ENCODE measurements around the gene FGD6. TPM values are rescaled to one million over a fixed set of nuclear protein-coding genes. Genes with fewer than 3 reads are reported as not detected.

The FGD6 gene
- total and polyA plus RNA-seq, 2 experiments from 2014 or later, result 12.9 to 32.4 TPM

GRCh38 chr12:95259368-95259767 is 42.1 kb upstream of the FGD6 start:
- Mint-ChIP-seq H3K9me3 (no peaks in the 10 kb centered on the region), H3K4me1 (peaks cover 28% of the 10 kb centered on the region), H3K4me3 (no peak overlapping the region), H3K36me3 (ENCODE audit: low read depth) (peaks cover 34% of the 10 kb centered on the region), H3K27ac (no peak overlapping the region), H3K27me3 (ENCODE audit: insufficient read depth, low read depth, poor library complexity) (peaks cover 6% of the 10 kb centered on the region)
- Histone ChIP-seq H3K27me3 (ENCODE audit: insufficient read depth) (no peaks in the 10 kb centered on the region), H2AFZ (no peak overlapping the region), H3K4me1 (ENCODE audit: insufficient read depth) (peaks cover 9% of the 10 kb centered on the region), H3K4me2 (no peak overlapping the region), H3K9me2 (ENCODE audit: insufficient read depth) (no peaks in the 10 kb centered on the region), H3K4me3 (no peak overlapping the region), H3K79me2 (replicated peaks; ENCODE audit: insufficient read depth) (no peaks in the 10 kb centered on the region; the same call in none of the 2 replicates), H4K20me1 (replicated peaks; ENCODE audit: insufficient read depth) (no peaks in the 10 kb centered on the region; the same call in 1 of the 2 replicates), H3K27ac (ENCODE audit: low read depth) (no peak overlapping the region), H3K36me3 (ENCODE audit: insufficient read depth) (peaks cover 3% of the 10 kb centered on the region; the same call in 1 of the 2 replicates), H3F3A (replicated peaks; ENCODE audit: low read depth) (no peaks in the 10 kb centered on the region; the same call in 1 of the 2 replicates)
- ATAC-seq, result no peak
- TF ChIP-seq EZH2 (IDR thresholded peaks at IDR 0.05; ENCODE audit: low read depth, unreplicated experiment) (no peak), CTCF (conservative IDR thresholded peaks at IDR 0.05; ENCODE audit: low read depth in 2 of 2) (no peak), ZNF114 (CRISPR knock-in tag; IDR thresholded peaks at IDR 0.05) (no peak), ETS1 (IDR thresholded peaks at IDR 0.05) (no peak), STAT1 (IDR thresholded peaks at IDR 0.05; ENCODE audit: unreplicated experiment) (no peak), POLR2AphosphoS5 (IDR thresholded peaks at IDR 0.05; ENCODE audit: low read depth) (no peak), EZH2phosphoT487 (IDR thresholded peaks at IDR 0.05; ENCODE audit: unreplicated experiment) (no peak), NANOG (IDR thresholded peaks at IDR 0.05; ENCODE audit: borderline replicate concordance) (no peak), ZNF331 (CRISPR knock-in tag; IDR thresholded peaks at IDR 0.05; ENCODE audit: low read depth) (no peak)
- TF ChIP-seq, protein P1, sequence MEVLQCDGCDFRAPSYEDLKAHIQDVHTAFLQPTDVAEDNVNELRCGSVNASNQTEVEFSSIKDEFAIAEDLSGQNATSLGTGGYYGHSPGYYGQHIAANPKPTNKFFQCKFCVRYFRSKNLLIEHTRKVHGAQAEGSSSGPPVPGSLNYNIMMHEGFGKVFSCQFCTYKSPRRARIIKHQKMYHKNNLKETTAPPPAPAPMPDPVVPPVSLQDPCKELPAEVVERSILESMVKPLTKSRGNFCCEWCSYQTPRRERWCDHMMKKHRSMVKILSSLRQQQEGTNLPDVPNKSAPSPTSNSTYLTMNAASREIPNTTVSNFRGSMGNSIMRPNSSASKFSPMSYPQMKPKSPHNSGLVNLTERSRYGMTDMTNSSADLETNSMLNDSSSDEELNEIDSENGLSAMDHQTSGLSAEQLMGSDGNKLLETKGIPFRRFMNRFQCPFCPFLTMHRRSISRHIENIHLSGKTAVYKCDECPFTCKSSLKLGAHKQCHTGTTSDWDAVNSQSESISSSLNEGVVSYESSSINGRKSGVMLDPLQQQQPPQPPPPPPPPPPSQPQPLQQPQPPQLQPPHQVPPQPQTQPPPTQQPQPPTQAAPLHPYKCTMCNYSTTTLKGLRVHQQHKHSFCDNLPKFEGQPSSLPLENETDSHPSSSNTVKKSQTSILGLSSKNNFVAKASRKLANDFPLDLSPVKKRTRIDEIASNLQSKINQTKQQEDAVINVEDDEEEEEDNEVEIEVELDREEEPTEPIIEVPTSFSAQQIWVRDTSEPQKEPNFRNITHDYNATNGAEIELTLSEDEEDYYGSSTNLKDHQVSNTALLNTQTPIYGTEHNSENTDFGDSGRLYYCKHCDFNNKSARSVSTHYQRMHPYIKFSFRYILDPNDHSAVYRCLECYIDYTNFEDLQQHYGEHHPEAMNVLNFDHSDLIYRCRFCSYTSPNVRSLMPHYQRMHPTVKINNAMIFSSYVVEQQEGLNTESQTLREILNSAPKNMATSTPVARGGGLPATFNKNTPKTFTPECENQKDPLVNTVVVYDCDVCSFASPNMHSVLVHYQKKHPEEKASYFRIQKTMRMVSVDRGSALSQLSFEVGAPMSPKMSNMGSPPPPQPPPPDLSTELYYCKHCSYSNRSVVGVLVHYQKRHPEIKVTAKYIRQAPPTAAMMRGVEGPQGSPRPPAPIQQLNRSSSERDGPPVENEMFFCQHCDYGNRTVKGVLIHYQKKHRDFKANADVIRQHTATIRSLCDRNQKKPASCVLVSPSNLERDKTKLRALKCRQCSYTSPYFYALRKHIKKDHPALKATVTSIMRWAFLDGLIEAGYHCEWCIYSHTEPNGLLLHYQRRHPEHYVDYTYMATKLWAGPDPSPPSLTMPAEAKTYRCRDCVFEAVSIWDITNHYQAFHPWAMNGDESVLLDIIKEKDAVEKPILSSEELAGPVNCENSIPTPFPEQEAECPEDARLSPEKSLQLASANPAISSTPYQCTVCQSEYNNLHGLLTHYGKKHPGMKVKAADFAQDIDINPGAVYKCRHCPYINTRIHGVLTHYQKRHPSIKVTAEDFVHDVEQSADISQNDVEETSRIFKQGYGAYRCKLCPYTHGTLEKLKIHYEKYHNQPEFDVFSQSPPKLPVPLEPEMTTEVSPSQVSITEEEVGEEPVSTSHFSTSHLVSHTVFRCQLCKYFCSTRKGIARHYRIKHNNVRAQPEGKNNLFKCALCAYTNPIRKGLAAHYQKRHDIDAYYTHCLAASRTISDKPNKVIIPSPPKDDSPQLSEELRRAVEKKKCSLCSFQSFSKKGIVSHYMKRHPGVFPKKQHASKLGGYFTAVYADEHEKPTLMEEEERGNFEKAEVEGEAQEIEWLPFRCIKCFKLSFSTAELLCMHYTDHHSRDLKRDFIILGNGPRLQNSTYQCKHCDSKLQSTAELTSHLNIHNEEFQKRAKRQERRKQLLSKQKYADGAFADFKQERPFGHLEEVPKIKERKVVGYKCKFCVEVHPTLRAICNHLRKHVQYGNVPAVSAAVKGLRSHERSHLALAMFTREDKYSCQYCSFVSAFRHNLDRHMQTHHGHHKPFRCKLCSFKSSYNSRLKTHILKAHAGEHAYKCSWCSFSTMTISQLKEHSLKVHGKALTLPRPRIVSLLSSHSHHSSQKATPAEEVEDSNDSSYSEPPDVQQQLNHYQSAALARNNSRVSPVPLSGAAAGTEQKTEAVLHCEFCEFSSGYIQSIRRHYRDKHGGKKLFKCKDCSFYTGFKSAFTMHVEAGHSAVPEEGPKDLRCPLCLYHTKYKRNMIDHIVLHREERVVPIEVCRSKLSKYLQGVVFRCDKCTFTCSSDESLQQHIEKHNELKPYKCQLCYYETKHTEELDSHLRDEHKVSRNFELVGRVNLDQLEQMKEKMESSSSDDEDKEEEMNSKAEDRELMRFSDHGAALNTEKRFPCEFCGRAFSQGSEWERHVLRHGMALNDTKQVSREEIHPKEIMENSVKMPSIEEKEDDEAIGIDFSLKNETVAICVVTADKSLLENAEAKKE (CRISPR knock-in tag; IDR thresholded peaks at IDR 0.05), result no peak
- DNase-seq (ENCODE audit: low spot score), result no peak
